H1 (cell line): ENCODE data around the gene PTX4. TPM values are rescaled to one million over a fixed set of nuclear protein-coding genes. Genes with fewer than 3 reads are reported as not detected.

Experiments used
- CTCF ChIA-PET: fragments of 300-600 bp; sonication (Branson Sonifier 250); formaldehyde crosslinking; loops from one replicate; lab custom pipeline; 2021; ENCODE audit not compliant: partially characterized antibody; lab: Charles Lee
- POLR2A ChIA-PET: fragments of 300-600 bp; sonication (Branson Sonifier 250); formaldehyde crosslinking; loops from one replicate; lab custom pipeline; 2021; ENCODE audit warnings: inconsistent platforms; ENCODE audit not compliant: partially characterized antibody; lab: Charles Lee
- DNase-seq, 2 experiments: peaks; one replicate each; pipeline versions ENCODE4 v3.0.0 to v3.0.0-alpha.2; 2010 to 2022; ENCODE audit warnings: low spot score in 2 of 2, low read depth in 1 of 2, mixed read lengths in 1 of 2
- FAIRE-seq: peaks from 2 replicates; lab custom pipeline; 2011; peaks lifted over from hg19 to GRCh38; lab: Jason Lieb, UNC
- H2AFZ ChIP-seq: 2 replicates; pipeline ENCODE4 v1.8.1; 2012; ENCODE audit warnings: low read length, inconsistent platforms
- H2AK5ac ChIP-seq: 2 replicates; pipeline ENCODE4 v1.6.1; 2013; ENCODE audit warnings: low read depth, low read length
- H2BK120ac ChIP-seq: replicated peaks from 2 replicates; pipeline ENCODE3; 2013; ENCODE audit warnings: low read depth, low read length, inconsistent platforms
- H2BK12ac ChIP-seq: 2 replicates; pipeline ENCODE4 v1.6.1; 2013; ENCODE audit warnings: low read depth, low read length
- H2BK15ac ChIP-seq: 2 replicates; pipeline ENCODE4 v1.6.1; 2013; ENCODE audit warnings: low read length
- H2BK20ac ChIP-seq: 2 replicates; pipeline ENCODE4 v1.6.1; 2013; ENCODE audit warnings: low read length
- H2BK5ac ChIP-seq: 2 replicates; pipeline ENCODE4 v1.6.1; 2013; ENCODE audit warnings: low read depth, low read length
- H3K14ac ChIP-seq: 2 replicates; pipeline ENCODE4 v1.6.1; 2013; ENCODE audit warnings: inconsistent platforms; ENCODE audit not compliant: insufficient read length
- H3K18ac ChIP-seq: 2 replicates; pipeline ENCODE4 v1.6.1; 2013; ENCODE audit warnings: low read length; ENCODE audit errors: extremely low read depth
- H3K23ac ChIP-seq: 2 replicates; pipeline ENCODE4 v1.6.1; 2013; ENCODE audit warnings: inconsistent platforms; ENCODE audit not compliant: insufficient read length
- H3K23me2 ChIP-seq: 2 replicates; pipeline ENCODE4 v1.6.1; 2013; ENCODE audit warnings: low read depth, low read length
- H3K27ac ChIP-seq: 2 replicates; pipeline ENCODE4 v1.6.1; 2011; ENCODE audit warnings: low read depth, low read length, inconsistent platforms
- H3K27me3 ChIP-seq, 4 experiments: replicated peaks in 1 of 4; 1 replicate in 1 of 4; 2 replicates in 3 of 4; pipeline versions ENCODE4 v1.6.1 to v1.8.1; 2011 to 2013; ENCODE audit warnings: low read length in 3 of 4, mild to moderate bottlenecking in 3 of 4, inconsistent platforms in 2 of 4, mixed read lengths in 2 of 4, moderate library complexity in 1 of 4; ENCODE audit not compliant: control insufficient read depth in 3 of 4, insufficient read depth in 3 of 4; ENCODE audit errors: extremely low read depth in 1 of 4
- H3K36me3 ChIP-seq, 4 experiments: 2 replicates each; pipeline versions ENCODE4 v1.6.1 to v1.8.1; 2011 to 2013; ENCODE audit warnings: mild to moderate bottlenecking in 4 of 4, low read length in 3 of 4, moderate library complexity in 2 of 4, control low read depth in 1 of 4, inconsistent platforms in 1 of 4; ENCODE audit not compliant: insufficient read depth in 4 of 4, control insufficient read depth in 2 of 4
- H3K4ac ChIP-seq: replicated peaks from 2 replicates; pipeline ENCODE3; 2013; ENCODE audit warnings: low read length, low read depth, mixed read lengths, inconsistent platforms; ENCODE audit not compliant: insufficient read length
- H3K4me1 ChIP-seq, 4 experiments: replicated peaks in 1 of 4; 1 replicate in 1 of 4; 2 replicates in 3 of 4; pipeline versions ENCODE4 v1.6.1 to v1.8.1; 2011 to 2013; ENCODE audit warnings: low read length in 3 of 4, inconsistent platforms in 2 of 4, mixed read lengths in 1 of 4; ENCODE audit not compliant: insufficient read depth in 4 of 4, control insufficient read depth in 3 of 4
- H3K4me2 ChIP-seq, 2 experiments: 2 replicates each; pipeline versions ENCODE4 v1.6.1 to v1.8.1; 2011 to 2013; ENCODE audit warnings: low read depth in 2 of 2, low read length in 2 of 2, control low read depth in 1 of 2, inconsistent platforms in 1 of 2, mild to moderate bottlenecking in 1 of 2; ENCODE audit not compliant: insufficient read depth in 1 of 2
- H3K4me3 ChIP-seq, 4 experiments: fragments of 200-600, 300-600 bp in 1 of 4; sonication (generic), shearing (Covaris generic), sonication (Bioruptor Twin) in 1 of 4; 2 replicates each; pipeline versions ENCODE4 v1.5.1 to v1.8.1; 2011 to 2016; ENCODE audit warnings: low read length in 4 of 4, low read depth in 3 of 4, control low read depth in 2 of 4, inconsistent platforms in 2 of 4, mild to moderate bottlenecking in 2 of 4, mixed read lengths in 1 of 4, moderate library complexity in 1 of 4; ENCODE audit not compliant: insufficient read depth in 2 of 4; ENCODE audit errors: extremely low read depth in 1 of 4
- H3K56ac ChIP-seq: replicated peaks from 2 replicates; pipeline ENCODE3; 2013; ENCODE audit warnings: low read depth, mild to moderate bottlenecking, mixed read lengths, low read length, inconsistent platforms; ENCODE audit not compliant: insufficient read length
- H3K79me1 ChIP-seq: 2 replicates; pipeline ENCODE4 v1.6.1; 2013; ENCODE audit warnings: low read depth, low read length, control low read depth
- H3K79me2 ChIP-seq, 2 experiments: 2 replicates each; pipeline versions ENCODE4 v1.6.1 to v1.8.1; 2012 to 2013; ENCODE audit warnings: low read length in 2 of 2, mild to moderate bottlenecking in 2 of 2, inconsistent platforms in 1 of 2; ENCODE audit not compliant: insufficient read depth in 2 of 2, control insufficient read depth in 1 of 2
- H3K9ac ChIP-seq, 4 experiments: replicated peaks in 1 of 4; 1 replicate in 1 of 4; 2 replicates in 3 of 4; pipeline versions ENCODE4 v1.6.1 to v1.8.1; 2011 to 2013; ENCODE audit warnings: low read depth in 3 of 4, low read length in 3 of 4, control low read depth in 2 of 4, mild to moderate bottlenecking in 2 of 4, moderate library complexity in 2 of 4, inconsistent platforms in 1 of 4; ENCODE audit errors: extremely low read depth in 1 of 4
- H3K9me3 ChIP-seq, 2 experiments: 2 replicates each; pipeline versions ENCODE4 v1.6.1 to v1.8.1; 2012 to 2013; ENCODE audit warnings: mild to moderate bottlenecking in 2 of 2, moderate library complexity in 2 of 2, control low read depth in 1 of 2, inconsistent platforms in 1 of 2, low read depth in 1 of 2, low read length in 1 of 2, mixed read lengths in 1 of 2; ENCODE audit not compliant: insufficient read depth in 2 of 2
- H4K20me1 ChIP-seq, 2 experiments: replicated peaks in 1 of 2; 2 replicates each; pipeline versions ENCODE3 to v1.8.1; 2011 to 2013; ENCODE audit warnings: inconsistent platforms in 2 of 2, low read length in 2 of 2, mild to moderate bottlenecking in 1 of 2; ENCODE audit not compliant: insufficient read depth in 2 of 2, control insufficient read depth in 1 of 2
- H4K5ac ChIP-seq: 2 replicates; pipeline ENCODE4 v1.6.1; 2013; ENCODE audit warnings: low read length, low read depth, mixed read lengths, inconsistent platforms; ENCODE audit not compliant: insufficient read length
- H4K8ac ChIP-seq: 2 replicates; pipeline ENCODE4 v1.8.0; 2013; ENCODE audit warnings: mild to moderate bottlenecking, moderate library complexity, low read length, inconsistent platforms; ENCODE audit not compliant: insufficient read depth; ENCODE audit errors: extremely low read depth
- H4K91ac ChIP-seq: replicated peaks from 2 replicates; pipeline ENCODE3; 2013; ENCODE audit warnings: low read length, mixed read lengths, inconsistent platforms; ENCODE audit not compliant: insufficient read length
- SRF ChIP-seq: IDR thresholded peaks from 2 replicates; pipeline ENCODE4 v1.6.1; 2011; ENCODE audit warnings: mild to moderate bottlenecking, low read depth, low read length, moderate library complexity
- WGBS, 2 experiments: shearing (Covaris generic) in 1 of 2; methylation state at CpG; one replicate each; pipeline versions ENCODE4 v1.1.6 to v1.1.7; 2013 to 2015; ENCODE audit warnings: low lambda C conversion rate in 2 of 2, mixed read lengths in 2 of 2, inconsistent platforms in 1 of 2, low coverage in 1 of 2, missing lambda C conversion rate in 1 of 2; ENCODE audit not compliant: insufficient replicate concordance in 2 of 2, insufficient coverage in 1 of 2, insufficient read length in 1 of 2; ENCODE audit errors: extremely low coverage in 1 of 2, missing lambda C conversion rate in 1 of 2; 5-methylcytosine and 5-hydroxymethylcytosine counted together
- polyA plus RNA-seq, 7 experiments: library from polyadenylated mRNA; depleted of rRNA in 3 of 7; stranded (reverse) in 5 of 7; unstranded in 2 of 7; fragments of >200 nt in 5 of 7; fragments of 200-250 nt in 2 of 7; gene quantifications; 1 replicate in 5 of 7; 2 replicates in 1 of 7; 4 replicates in 1 of 7; pipeline versions ENCODE4 v1.2.1 to v1.2.3, GENCODE V29; 2011 to 2013; ENCODE audit warnings: missing spikeins in 2 of 7, mixed read lengths in 2 of 7
- total RNA-seq: library from RNA; stranded (reverse); fragmentation: NEBNext Ultra II Directional; extraction: Animal tissue kit (Norgen Biotek cat#: 25700); gene quantifications from 2 replicates; pipeline ENCODE4 v1.2.1, GENCODE V29; 2021

PTX4 gene
- total and polyA plus RNA-seq, 2 of the 8 experiments (the other 6 are each of a cell fraction or from before 2014, with no cell fraction given): not detected

DNA sequence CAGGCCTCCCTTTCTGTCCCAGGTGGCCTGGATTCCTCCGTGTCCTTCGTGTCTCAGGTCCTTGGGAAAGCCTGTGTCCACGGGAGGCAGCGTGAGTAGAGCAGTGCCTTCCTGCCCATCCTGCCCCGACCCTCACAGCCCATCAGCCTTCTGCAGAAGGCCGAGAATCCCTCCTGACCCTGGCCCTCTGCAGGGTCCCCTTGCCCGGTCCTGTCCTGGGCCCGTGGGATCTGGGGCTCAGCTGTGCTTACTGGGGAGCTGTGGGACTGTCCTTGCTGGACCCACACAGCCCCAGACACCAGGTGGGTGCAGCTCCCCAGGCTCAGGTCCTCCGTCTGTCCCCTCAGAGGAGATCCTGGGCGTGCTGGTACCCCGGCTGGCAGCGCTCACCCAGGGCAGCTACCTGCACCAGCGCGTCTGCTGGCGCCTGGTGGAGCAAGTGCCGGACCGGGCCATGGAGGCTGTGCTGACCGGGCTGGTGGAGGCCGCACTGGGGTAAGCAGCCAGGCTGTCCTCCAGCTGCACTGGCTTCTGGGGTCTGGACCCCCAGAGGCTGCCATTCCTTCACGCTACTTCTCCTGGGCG lies 8.4 kb upstream of the PTX4 start:
- no peak overlapping the region for H3K4me2 ChIP-seq
- peaks cover 0 to 12% of the 10 kb centered on the region in 2 experiments; a peak in 1 of 4 replicates for H3K79me2 ChIP-seq
- H2BK20ac ChIP-seq: no peak overlapping the region
- no peak overlapping the region for H2BK12ac ChIP-seq
- H2BK5ac ChIP-seq: no peak overlapping the region
- H3K4ac ChIP-seq: no peak overlapping the region
- 89% methylated on average over 17 of the region's 21 CpGs; no CpG with 5 or more reads in 1 of the 2 experiments for WGBS, 2 experiments
- H2BK120ac ChIP-seq: no peak overlapping the region
- no peak overlapping the region for H3K18ac ChIP-seq
- H4K91ac ChIP-seq: no peak overlapping the region
- H3K23me2 ChIP-seq: peaks cover 9% of the 10 kb centered on the region
- DNase-seq (no peak), FAIRE-seq (no peak)
- no peak overlapping the region for H3K56ac ChIP-seq
- H3K14ac ChIP-seq: no peak overlapping the region
- peaks cover 3% of the 10 kb centered on the region for H3K79me1 ChIP-seq
- peaks cover 13 to 64% (median 30%) of the 10 kb centered on the region in 4 experiments for H3K36me3 ChIP-seq
- ChIA-PET POLR2A (interaction anchor here (1.1 to 16.8 kb wide), 3 partner anchors 8 to 267 kb away, joined by 3 to 175 read pairs (median 11); no protein-coding TSS in a partner anchor), CTCF (interaction anchor here (0.8 kb wide), 1 partner anchor 55 kb away, joined by 3 read pairs; no protein-coding TSS in a partner anchor)
- H2AFZ ChIP-seq: no peak overlapping the region
- no peak overlapping the region for H3K23ac ChIP-seq
- peaks cover 0 to 8% (median 5%) of the 10 kb centered on the region in 4 experiments; a peak in 4 of 7 replicates for H3K4me1 ChIP-seq
- peaks cover 4 to 6% of the 10 kb centered on the region in 2 experiments for H4K20me1 ChIP-seq
- H2AK5ac ChIP-seq: no peak overlapping the region
- no peaks in the 10 kb centered on the region for H3K27me3 ChIP-seq
- H4K8ac ChIP-seq: peak overlapping the region; percentile 66; the same call in 1 of the 2 replicates
- H3K4me3 ChIP-seq: no peak overlapping the region
- H3K27ac ChIP-seq: no peak overlapping the region
- H4K5ac ChIP-seq: no peak overlapping the region
- H2BK15ac ChIP-seq: no peak overlapping the region
- no peak for TF ChIP-seq SRF
- H3K9ac ChIP-seq: no peak overlapping the region
- H3K9me3 ChIP-seq: no peaks in the 10 kb centered on the region
